IMR-90 (cell line): ENCODE results near the gene HIRA. TPM values are rescaled to one million over a fixed set of nuclear protein-coding genes. Genes with fewer than 3 reads are reported as not detected.

Experiments used
- ATAC-seq: fragments of 200-7000 bp; cut with Tn5 transposase; 2 replicates; pipeline ENCODE4 v1.9.1; 2020; ENCODE audit warnings: low read depth, mild to moderate bottlenecking, moderate library complexity
- BruUV-seq: library from RNA; stranded (reverse); fragments of 400-500 nt; replicated peaks from 2 replicates; lab custom pipeline; 2021; lab: Mats Ljungman, UMichigan
- CTCF ChIA-PET: fragments of 300-600 bp; formaldehyde crosslinking; extraction: SDS; loops from one replicate; lab custom pipeline; 2021; ENCODE audit warnings: antibody characterized with exemption; lab: Yijun Ruan, JAX
- POLR2A ChIA-PET: fragments of 300-600 bp; sonication (Branson Sonifier 250); formaldehyde crosslinking; loops from one replicate; lab custom pipeline; 2022; ENCODE audit warnings: antibody characterized with exemption; ENCODE audit not compliant: unreplicated experiment; lab: Charles Lee
- DNase-seq: peaks from one replicate; pipeline ENCODE4 v3.0.0; 2013
- H2AFZ ChIP-seq: replicated peaks from 2 replicates; pipeline ENCODE3; 2013; ENCODE audit warnings: low read length, mild to moderate bottlenecking; ENCODE audit not compliant: poor library complexity
- H2AK5ac ChIP-seq: 2 replicates; pipeline ENCODE4 v1.6.1; 2013; ENCODE audit warnings: low read depth, low read length, inconsistent platforms
- H2AK9ac ChIP-seq: replicated peaks from 2 replicates; pipeline ENCODE3; 2013; ENCODE audit warnings: mild to moderate bottlenecking, low read depth, low read length, moderate library complexity; ENCODE audit not compliant: poor library complexity
- H2BK120ac ChIP-seq: 2 replicates; pipeline ENCODE4 v1.6.1; 2013; ENCODE audit warnings: low read depth, low read length, inconsistent platforms
- H2BK15ac ChIP-seq: 3 replicates; pipeline ENCODE4 v1.6.1; 2013; ENCODE audit warnings: low read depth, low read length, inconsistent platforms
- H2BK20ac ChIP-seq: 2 replicates; pipeline ENCODE4 v1.6.1; 2013; ENCODE audit warnings: low read depth, mild to moderate bottlenecking, inconsistent platforms, low read length, moderate library complexity
- H2BK5ac ChIP-seq: 2 replicates; pipeline ENCODE4 v1.6.1; 2013; ENCODE audit warnings: mild to moderate bottlenecking, low read depth, low read length, inconsistent platforms; ENCODE audit not compliant: poor library complexity, severe bottlenecking
- H3K14ac ChIP-seq: replicated peaks from 2 replicates; pipeline ENCODE4 v1.6.1; 2013; ENCODE audit warnings: low read depth, low read length, inconsistent platforms
- H3K18ac ChIP-seq: 2 replicates; pipeline ENCODE4 v1.6.1; 2013; ENCODE audit warnings: low read depth, low read length, control low read depth
- H3K23ac ChIP-seq: 2 replicates; pipeline ENCODE4 v1.6.1; 2013; ENCODE audit warnings: low read depth, low read length, inconsistent platforms
- H3K27ac ChIP-seq: 2 replicates; pipeline ENCODE4 v1.5.1; 2013; ENCODE audit warnings: mild to moderate bottlenecking, control low read depth, low read length; ENCODE audit not compliant: insufficient read depth
- H3K27me3 ChIP-seq: 2 replicates; pipeline ENCODE4 v1.6.1; 2013; ENCODE audit warnings: low read length; ENCODE audit not compliant: control insufficient read depth, insufficient read depth
- H3K36me3 ChIP-seq: 2 replicates; pipeline ENCODE4 v1.6.1; 2013; ENCODE audit warnings: low read length, mixed read lengths; ENCODE audit not compliant: control insufficient read depth, insufficient read depth
- H3K4ac ChIP-seq: 2 replicates; pipeline ENCODE4 v1.6.1; 2013; ENCODE audit warnings: low read depth, low read length, inconsistent platforms
- H3K4me1 ChIP-seq: 2 replicates; pipeline ENCODE4 v1.6.1; 2013; ENCODE audit warnings: low read length, mixed read lengths; ENCODE audit not compliant: control insufficient read depth, insufficient read depth
- H3K4me2 ChIP-seq: 2 replicates; pipeline ENCODE4 v1.6.1; 2013; ENCODE audit warnings: low read depth, mild to moderate bottlenecking, control low read depth, low read length, moderate library complexity
- H3K4me3 ChIP-seq: 2 replicates; pipeline ENCODE4 v1.5.1; 2013; ENCODE audit warnings: low read depth, mild to moderate bottlenecking, control low read depth, low read length, moderate library complexity; ENCODE audit not compliant: insufficient read depth
- H3K56ac ChIP-seq: 2 replicates; pipeline ENCODE4 v1.6.1; 2013; ENCODE audit warnings: low read length, inconsistent platforms; ENCODE audit not compliant: insufficient read depth; ENCODE audit errors: extremely low read depth
- H3K79me1 ChIP-seq, 2 experiments: 2 replicates each; pipeline ENCODE4 v1.6.1; 2013; ENCODE audit warnings: low read length in 2 of 2, inconsistent platforms in 1 of 2, low read depth in 1 of 2
- H3K9ac ChIP-seq: 2 replicates; pipeline ENCODE4 v1.6.1; 2013; ENCODE audit warnings: low read depth, low read length, control low read depth
- H3K9me1 ChIP-seq: 2 replicates; pipeline ENCODE4 v1.6.1; 2013; ENCODE audit warnings: low read length, inconsistent platforms; ENCODE audit not compliant: insufficient read depth
- H3K9me3 ChIP-seq: 2 replicates; pipeline ENCODE4 v1.6.1; 2013; ENCODE audit warnings: low read length; ENCODE audit not compliant: control insufficient read depth, insufficient read depth
- H4K20me1 ChIP-seq: 2 replicates; pipeline ENCODE4 v1.6.1; 2013; ENCODE audit warnings: low read length, inconsistent platforms; ENCODE audit not compliant: insufficient read depth
- H4K5ac ChIP-seq: 2 replicates; pipeline ENCODE4 v1.6.1; 2013; ENCODE audit warnings: mild to moderate bottlenecking, low read depth, low read length, control low read depth
- H4K8ac ChIP-seq, 2 experiments: 2 replicates each; pipeline ENCODE4 v1.6.1; 2013; ENCODE audit warnings: low read depth in 2 of 2, low read length in 2 of 2, control low read depth in 1 of 2, inconsistent platforms in 1 of 2
- H4K91ac ChIP-seq: 2 replicates; pipeline ENCODE4 v1.6.1; 2013; ENCODE audit warnings: low read depth, low read length, inconsistent platforms; ENCODE audit not compliant: insufficient read depth
- BHLHE40 ChIP-seq: fragments of 150-350 bp; IDR thresholded peaks from 2 replicates; pipeline ENCODE4 v1.6.1; 2016; ENCODE audit warnings: mild to moderate bottlenecking, low read depth, low read length
- FOS ChIP-seq: fragments of 150-350 bp; IDR thresholded peaks from 2 replicates; pipeline ENCODE4 v1.6.1; 2016; ENCODE audit warnings: low read depth, low read length
- MXI1 ChIP-seq: IDR thresholded peaks from 2 replicates; pipeline ENCODE4 v1.6.1; 2012; ENCODE audit warnings: low read depth, mild to moderate bottlenecking, low read length, moderate library complexity, borderline replicate concordance
- WGBS, 2 experiments: methylation state at CpG; one replicate each; pipeline versions ENCODE4 v1.1.5 to v1.1.7; 2013; ENCODE audit warnings: missing lambda C conversion rate in 2 of 2; ENCODE audit not compliant: insufficient read length in 1 of 2; ENCODE audit errors: extremely low coverage in 2 of 2; 5-methylcytosine and 5-hydroxymethylcytosine counted together
- dilution Hi-C: fragments of 300-500 bp; cut with HindIII; formaldehyde crosslinking; loops from one replicate; pipeline ENCODE4 v1.14.3; 2018; ENCODE audit warnings: low sequenced_read_pairs; ENCODE audit not compliant: unreplicated experiment
- in situ Hi-C: fragments of 300-500 bp; cut with MboI; formaldehyde crosslinking; loops from 3 replicates; pipeline ENCODE4 v1.14.3; 2019; ENCODE audit warnings: low sequenced_read_pairs, inconsistent platforms, mixed read lengths
- intact Hi-C: fragments of 100-400 bp; cut with micrococcal nuclease; formaldehyde crosslinking; loops from 2 replicates; pipeline ENCODE4 v1.10.0; 2022
- polyA plus RNA-seq, 3 experiments: library from polyadenylated mRNA; depleted of rRNA; stranded (reverse); fragments of >200 nt; gene quantifications; 2 replicates each; pipeline ENCODE4 v1.2.3, GENCODE V29; 2012; ENCODE audit warnings: low replicate concordance in 1 of 3
- total RNA-seq: library from RNA; depleted of rRNA; stranded (reverse); fragments of >200 nt; gene quantifications from 2 replicates; pipeline ENCODE4 v1.2.3, GENCODE V29; 2012

HIRA gene
- total and polyA plus RNA-seq, 2 of the 4 experiments (the other 2 are of a cell fraction): 14.5 to 24.2 TPM

- peak; percentile 19 for DNase-seq
- Histone ChIP-seq H3K4me1 (peaks cover 3% of the 10 kb centered on the region), H3K4me2 (peak overlapping the region; percentile 96), H3K9me1 (peaks cover 7% of the 10 kb centered on the region; the same call in 1 of the 2 replicates), H3K14ac (peak overlapping the region; percentile 7; the same call in 1 of the 2 replicates), H3K23ac (peak overlapping the region; percentile 22; the same call in 1 of the 2 replicates), H3K4ac (peak overlapping the region; percentile 15; the same call in 1 of the 2 replicates), H3K4me3 (peak overlapping the region; percentile 81), H2AFZ (peak overlapping the region; percentile 85), H3K79me1 (peaks cover 10 to 72% of the 10 kb centered on the region in 2 experiments; a peak in 3 of 4 replicates), H4K8ac (peak overlapping the region in 1 of 2 experiments; percentile 36; a peak in 1 of 4 replicates), H2AK9ac (peak overlapping the region; percentile 86), H3K9me3 (no peaks in the 10 kb centered on the region), H3K18ac (no peak overlapping the region), H2BK20ac (no peak overlapping the region), H2BK15ac (no peak overlapping the region), H2BK5ac (no peak overlapping the region), H4K20me1 (peaks cover 35% of the 10 kb centered on the region), H2AK5ac (0 out of 2 replicates have a peak overlapping the region, but pooled peaks have one; percentile 14), H3K36me3 (peaks cover 11% of the 10 kb centered on the region), H3K27me3 (no peaks in the 10 kb centered on the region), H2BK120ac (no peak overlapping the region), H3K9ac (peak overlapping the region; percentile 61), H4K5ac (no peak overlapping the region), H4K91ac (no peak overlapping the region; the same call in 1 of the 2 replicates), H3K27ac (peak overlapping the region; percentile 54), H3K56ac (peak overlapping the region; percentile 71; the same call in 1 of the 2 replicates)
- TF ChIP-seq MXI1 (peak; percentile 40; the same call in 1 of the 2 replicates), FOS (no peak), BHLHE40 (peak; percentile 49; the same call in 1 of the 2 replicates)
- ATAC-seq: peak; percentile 1; the same call in 1 of the 2 replicates
- in situ Hi-C loops: no loop called here
- ChIA-PET POLR2A (no interaction called here), CTCF (no interaction called here)
- BruUV-seq: no TSS peak
- 1% methylated on average over 38 of the region's 53 CpGs; no CpG with 5 or more reads in 1 of the 2 experiments for WGBS, 2 experiments
- intact Hi-C loops: no loop called here
- dilution Hi-C loops: no loop called here
These were observed 517 bp downstream of the HIRA start for GRCh38 chr22:19430890-19431541.
